Osteoblast (primary cell): Measurements from ENCODE around the gene STARD5. TPM values are rescaled to one million over a fixed set of nuclear protein-coding genes. Genes with fewer than 3 reads are reported as not detected.

Experiments
- DNase-seq: peaks from one replicate; pipeline ENCODE4 v3.0.0; 2011; ENCODE audit warnings: low spot score, mixed read lengths; ENCODE audit not compliant: insufficient read length; ENCODE audit errors: missing footprints
- H2AFZ ChIP-seq: 2 replicates; pipeline ENCODE4 v1.6.0; 2011; ENCODE audit warnings: mild to moderate bottlenecking, low read length
- H3K27ac ChIP-seq: 2 replicates; pipeline ENCODE4 v1.5.1; 2011; ENCODE audit warnings: mild to moderate bottlenecking, low read depth, low read length, moderate library complexity
- H3K27me3 ChIP-seq: 2 replicates; pipeline ENCODE4 v1.6.0; 2012; ENCODE audit warnings: mild to moderate bottlenecking, control low read depth, inconsistent platforms, low read length, moderate library complexity; ENCODE audit not compliant: insufficient read depth
- H3K36me3 ChIP-seq: 2 replicates; pipeline ENCODE4 v1.5.1; 2011; ENCODE audit warnings: mild to moderate bottlenecking, low read length, control low read depth, moderate library complexity; ENCODE audit not compliant: insufficient read depth
- H3K4me1 ChIP-seq: 2 replicates; pipeline ENCODE4 v1.5.1; 2011; ENCODE audit warnings: mild to moderate bottlenecking, low read length, control low read depth, moderate library complexity; ENCODE audit not compliant: insufficient read depth
- H3K4me2 ChIP-seq: 2 replicates; pipeline ENCODE4 v1.6.0; 2011; ENCODE audit warnings: mild to moderate bottlenecking, low read length; ENCODE audit not compliant: insufficient read depth
- H3K4me3 ChIP-seq: fragments of 200-600 bp; sonication (generic); 3 replicates; pipeline ENCODE4 v1.5.1; 2012; ENCODE audit warnings: mild to moderate bottlenecking, low read length, inconsistent platforms; ENCODE audit not compliant: insufficient read depth
- H3K79me2 ChIP-seq: 2 replicates; pipeline ENCODE4 v1.6.0; 2012; ENCODE audit warnings: mild to moderate bottlenecking, low read length, control low read depth, inconsistent platforms; ENCODE audit not compliant: insufficient read depth
- H3K9me3 ChIP-seq: 2 replicates; pipeline ENCODE4 v1.5.1; 2011; ENCODE audit warnings: low read depth, low read length, control low read depth
- H4K20me1 ChIP-seq: 2 replicates; pipeline ENCODE4 v1.6.0; 2012; ENCODE audit warnings: mild to moderate bottlenecking, low read length, control low read depth; ENCODE audit not compliant: insufficient read depth
- total RNA-seq: library from RNA; depleted of rRNA; stranded (reverse); fragments of >200 nt; gene quantifications from 2 replicates; pipeline ENCODE4 v1.2.3, GENCODE V29; 2012
- TF ChIP-seq, protein P1 (sequence below): IDR thresholded peaks from 2 replicates; pipeline ENCODE4 v1.5.1; 2011; ENCODE audit warnings: mild to moderate bottlenecking, low read depth, low read length, moderate library complexity; ENCODE audit errors: extremely low read depth

Gene STARD5
- total RNA-seq, 1 donor = 6.5 TPM

DNA sequence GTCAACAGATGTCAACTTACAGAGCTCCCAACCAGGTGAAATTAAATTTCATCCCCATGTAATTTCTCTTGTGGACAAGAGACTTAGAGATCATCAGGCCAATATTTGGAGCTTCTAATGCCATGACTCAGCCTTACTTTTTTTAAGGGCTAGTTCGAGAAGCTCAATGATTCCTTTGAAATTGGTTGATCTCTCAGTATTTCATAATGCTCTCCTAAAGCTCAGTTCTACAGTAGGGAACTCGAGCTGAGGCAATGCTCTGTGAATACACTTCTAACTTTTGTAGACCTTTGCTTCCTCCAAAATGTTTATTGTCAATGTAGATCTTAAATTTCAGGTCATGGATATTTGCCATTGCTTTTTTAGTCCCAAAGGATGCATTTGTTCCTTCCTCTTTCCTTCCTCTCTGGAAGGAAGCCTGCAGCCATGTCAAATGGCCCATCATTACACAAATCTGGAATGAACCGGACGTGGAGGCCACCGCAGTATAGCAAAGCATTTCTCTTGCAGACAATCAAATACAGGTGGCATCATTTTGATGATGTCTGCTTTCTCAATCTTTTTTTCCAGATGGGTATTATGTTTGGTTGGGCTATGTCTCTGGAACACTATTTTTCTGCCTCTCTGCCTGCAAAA lies 28.3 kb downstream of the STARD5 start:
- no peaks in the 10 kb centered on the region for H3K27me3 ChIP-seq

DNA sequence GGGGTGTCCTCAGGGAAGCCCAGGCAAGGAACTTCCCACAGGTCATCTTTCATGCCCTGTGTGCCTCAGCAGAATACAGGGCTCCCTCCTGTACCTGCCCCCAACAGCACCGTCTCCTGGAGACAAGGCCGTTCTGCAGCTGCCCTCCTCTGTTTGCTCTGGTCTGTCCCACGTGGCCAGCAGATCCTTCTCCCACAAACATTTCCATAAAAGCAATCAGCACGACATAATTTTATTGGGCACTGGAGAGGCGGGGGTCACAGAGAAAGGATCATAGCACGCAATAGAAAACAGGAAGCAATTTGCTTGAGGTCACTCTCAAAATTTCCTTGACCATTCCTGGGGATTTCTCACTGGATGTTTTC lies 29.4 kb downstream of the STARD5 start:
- DNase-seq = no peak
- no peaks in the 10 kb centered on the region for H3K36me3 ChIP-seq
- TF ChIP-seq, protein P1, sequence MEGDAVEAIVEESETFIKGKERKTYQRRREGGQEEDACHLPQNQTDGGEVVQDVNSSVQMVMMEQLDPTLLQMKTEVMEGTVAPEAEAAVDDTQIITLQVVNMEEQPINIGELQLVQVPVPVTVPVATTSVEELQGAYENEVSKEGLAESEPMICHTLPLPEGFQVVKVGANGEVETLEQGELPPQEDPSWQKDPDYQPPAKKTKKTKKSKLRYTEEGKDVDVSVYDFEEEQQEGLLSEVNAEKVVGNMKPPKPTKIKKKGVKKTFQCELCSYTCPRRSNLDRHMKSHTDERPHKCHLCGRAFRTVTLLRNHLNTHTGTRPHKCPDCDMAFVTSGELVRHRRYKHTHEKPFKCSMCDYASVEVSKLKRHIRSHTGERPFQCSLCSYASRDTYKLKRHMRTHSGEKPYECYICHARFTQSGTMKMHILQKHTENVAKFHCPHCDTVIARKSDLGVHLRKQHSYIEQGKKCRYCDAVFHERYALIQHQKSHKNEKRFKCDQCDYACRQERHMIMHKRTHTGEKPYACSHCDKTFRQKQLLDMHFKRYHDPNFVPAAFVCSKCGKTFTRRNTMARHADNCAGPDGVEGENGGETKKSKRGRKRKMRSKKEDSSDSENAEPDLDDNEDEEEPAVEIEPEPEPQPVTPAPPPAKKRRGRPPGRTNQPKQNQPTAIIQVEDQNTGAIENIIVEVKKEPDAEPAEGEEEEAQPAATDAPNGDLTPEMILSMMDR = no peak
- H3K27me3 ChIP-seq = no peaks in the 10 kb centered on the region
- H3K4me1 ChIP-seq = peaks cover 5% of the 10 kb centered on the region
- H3K79me2 ChIP-seq = no peaks in the 10 kb centered on the region
- H3K4me3 ChIP-seq = no peak overlapping the region
- H4K20me1 ChIP-seq = no peaks in the 10 kb centered on the region
- H3K27ac ChIP-seq = no peak overlapping the region
- no peak overlapping the region for H3K4me2 ChIP-seq
- H3K9me3 ChIP-seq = no peaks in the 10 kb centered on the region
- peak overlapping the region; percentile 38 for H2AFZ ChIP-seq

More for the DNA sequence above, 28.3 kb downstream of the STARD5 start:
- Histone ChIP-seq H3K4me3 (no peak overlapping the region), H3K79me2 (no peaks in the 10 kb centered on the region), H3K4me1 (peaks cover 5% of the 10 kb centered on the region), H3K9me3 (no peaks in the 10 kb centered on the region), H3K4me2 (no peak overlapping the region), H4K20me1 (no peaks in the 10 kb centered on the region), H2AFZ (no peak overlapping the region), H3K36me3 (no peaks in the 10 kb centered on the region), H3K27ac (no peak overlapping the region)
- peak; percentile 62 for DNase-seq
- TF ChIP-seq, protein P1 = no peak

DNA sequence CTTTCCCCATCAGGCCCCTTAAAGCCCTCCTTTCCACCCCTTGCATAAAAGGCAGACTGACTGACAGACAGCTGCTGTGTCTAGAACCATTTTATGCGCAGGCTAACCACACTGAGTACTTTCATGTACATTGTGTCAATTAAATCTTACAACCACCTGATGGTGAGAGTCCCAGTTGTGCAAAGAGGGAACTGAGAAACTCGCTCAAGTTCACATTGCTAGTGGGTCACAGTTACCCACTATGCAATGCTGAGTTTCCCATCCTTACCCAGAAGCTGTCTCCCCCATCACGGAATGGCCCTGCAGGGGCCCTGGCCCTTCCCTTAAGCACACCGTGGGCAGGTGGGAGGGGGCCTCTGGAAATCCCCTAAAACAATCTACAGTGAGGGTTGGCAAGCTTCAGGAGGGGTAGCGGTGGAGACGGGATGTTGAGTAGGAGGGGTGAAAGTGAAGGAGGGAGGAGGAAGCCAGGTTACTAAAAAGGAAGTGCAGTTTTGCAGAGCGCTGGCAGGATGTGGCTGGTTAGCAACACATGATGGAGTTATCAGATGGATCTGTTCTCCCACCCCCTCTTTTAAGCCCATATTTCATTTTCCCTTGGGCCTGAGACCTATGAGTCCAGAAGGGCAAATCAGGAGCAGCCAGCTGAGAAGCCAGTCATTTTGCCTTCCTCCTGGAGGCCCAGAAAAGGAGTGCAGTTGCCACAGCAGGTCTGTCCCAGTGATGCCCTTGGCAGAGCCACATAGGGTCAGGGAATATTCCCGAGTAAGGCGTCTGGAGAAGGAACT lies 30.0 kb downstream of the STARD5 start:
- TF ChIP-seq, protein P1 = no peak
- no peaks in the 10 kb centered on the region for H4K20me1 ChIP-seq
- no peaks in the 10 kb centered on the region for H3K36me3 ChIP-seq
- no peaks in the 10 kb centered on the region for H3K9me3 ChIP-seq
- H3K27me3 ChIP-seq = no peaks in the 10 kb centered on the region
- peaks cover 5% of the 10 kb centered on the region for H3K4me1 ChIP-seq
- no peak overlapping the region for H2AFZ ChIP-seq
- H3K4me3 ChIP-seq = no peak overlapping the region
- H3K27ac ChIP-seq = no peak overlapping the region
- no peak for DNase-seq
- no peak overlapping the region for H3K4me2 ChIP-seq
- H3K79me2 ChIP-seq = no peaks in the 10 kb centered on the region

DNA sequence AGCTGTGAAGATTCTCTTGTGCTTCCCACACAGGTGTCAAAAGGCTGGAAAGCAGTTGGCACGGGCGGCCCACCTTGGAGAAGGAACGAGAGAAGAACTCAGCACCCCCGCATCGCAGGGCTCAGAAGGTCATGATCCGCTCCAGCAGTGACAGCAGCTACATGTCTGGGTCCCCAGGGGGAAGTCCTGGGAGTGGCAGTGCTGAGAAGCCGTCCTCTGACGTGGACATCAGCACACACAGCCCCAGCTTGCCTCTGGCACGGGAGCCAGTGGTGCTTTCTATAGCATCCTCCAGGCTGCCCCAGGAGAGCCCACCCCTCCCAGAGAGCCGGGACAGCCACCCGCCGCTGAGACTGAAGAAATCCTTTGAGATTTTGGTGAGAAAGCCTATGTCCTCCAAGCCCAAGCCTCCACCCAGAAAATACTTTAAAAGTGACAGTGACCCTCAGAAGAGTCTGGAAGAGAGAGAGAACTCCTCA lies 31.4 kb downstream of the STARD5 start:
- TF ChIP-seq, protein P1 = no peak
- no peaks in the 10 kb centered on the region for H3K79me2 ChIP-seq
- DNase-seq = no peak
- H3K36me3 ChIP-seq = no peaks in the 10 kb centered on the region
- H3K9me3 ChIP-seq = no peaks in the 10 kb centered on the region
- no peaks in the 10 kb centered on the region for H3K27me3 ChIP-seq
- no peaks in the 10 kb centered on the region for H4K20me1 ChIP-seq
- no peak overlapping the region for H2AFZ ChIP-seq
- no peak overlapping the region for H3K4me2 ChIP-seq
- H3K4me3 ChIP-seq = no peak overlapping the region
- peaks cover 4% of the 10 kb centered on the region for H3K4me1 ChIP-seq
- H3K27ac ChIP-seq = no peak overlapping the region
